ENCODE measurements around the gene GOT2. TPM values are rescaled to one million over a fixed set of nuclear protein-coding genes. Genes with fewer than 3 reads are reported as not detected.
"Not testable (repeated sequence)": the region's sequence is repeated elsewhere in the genome, so short reads cannot be mapped to it uniquely, and the experiment has no call there.

Gene GOT2
- total RNA-seq, 4 donors from 2014 or later, result 64.1 to 108 (median 92.6) TPM

GRCh38 chr16:58741976-58742375 lies 7.9 kb upstream of the GOT2 start:
- intact Hi-C loops (cut with DNase I), result no loop called here
- no peaks in the 10 kb centered on the region for H3K27me3 ChIP-seq
- H3K4me3 ChIP-seq, result no peak overlapping the region
- no peaks in the 10 kb centered on the region for H3K36me3 ChIP-seq
- H3K9me3 ChIP-seq, result no peaks in the 10 kb centered on the region
- H3K4me1 ChIP-seq, result no peaks in the 10 kb centered on the region
- TF ChIP-seq CTCF (IDR thresholded peaks at IDR 0.05) (no peak), EP300 (IDR thresholded peaks at IDR 0.05) (no peak), POLR2AphosphoS5 (IDR thresholded peaks at IDR 0.05) (no peak), POLR2A (IDR thresholded peaks at IDR 0.05; ENCODE audit: low read depth) (no peak)
- no peak overlapping the region for H3K27ac ChIP-seq (replicated peaks in 1 of 4)
- DNase-seq (ENCODE audit: extremely low spot score), result no peak

- TF ChIP-seq POLR2A (IDR thresholded peaks at IDR 0.05; ENCODE audit: low read depth), result no peak
- no peak for TF ChIP-seq POLR2AphosphoS5 (IDR thresholded peaks at IDR 0.05)
- no peak for TF ChIP-seq EP300 (IDR thresholded peaks at IDR 0.05)
- TF ChIP-seq CTCF (IDR thresholded peaks at IDR 0.05), result no peak
- 82% methylated on average over 3 of the region's 3 CpGs for WGBS
- no peaks in the 10 kb centered on the region for H3K9me3 ChIP-seq
- H3K27ac ChIP-seq (replicated peaks in 1 of 4), result no peak overlapping the region
- no peaks in the 10 kb centered on the region for H3K27me3 ChIP-seq
- H3K4me3 ChIP-seq, result no peak overlapping the region
- H3K4me1 ChIP-seq, result no peaks in the 10 kb centered on the region
- intact Hi-C loops (cut with DNase I), result no loop called here
- H3K36me3 ChIP-seq, result no peaks in the 10 kb centered on the region
- DNase-seq (ENCODE audit: extremely low spot score), result no peak
Observed at GRCh38 chr16:58741166-58741565, 7.0 kb upstream of the GOT2 start.

- 82% methylated on average over 5 of the region's 5 CpGs for WGBS
- Histone ChIP-seq H3K4me1 (peaks cover 5 to 8% (median 7%) of the 10 kb centered on the region in 4 donors), H3K9me3 (no peaks in the 10 kb centered on the region), H3K36me3 (no peaks in the 10 kb centered on the region), H3K27ac (replicated peaks in 1 of 4) (no peak overlapping the region), H3K4me3 (no peak overlapping the region), H3K27me3 (no peaks in the 10 kb centered on the region)
- no peak for TF ChIP-seq POLR2AphosphoS5 (IDR thresholded peaks at IDR 0.05)
- TF ChIP-seq EP300 (IDR thresholded peaks at IDR 0.05), result no peak
- TF ChIP-seq CTCF (IDR thresholded peaks at IDR 0.05), result no peak
- no peak for TF ChIP-seq POLR2A (IDR thresholded peaks at IDR 0.05; ENCODE audit: low read depth)
- no peak for DNase-seq (ENCODE audit: extremely low spot score)
- intact Hi-C loops (cut with DNase I), result no loop called here
Observed at GRCh38 chr16:58738672-58739296, 4.7 kb upstream of the GOT2 start.

- 87% methylated on average over 3 of the region's 3 CpGs for WGBS
Observed at GRCh38 chr16:58736341-58736740, 2.2 kb upstream of the GOT2 start.

GRCh38 chr16:58734459-58734787 lies 307 bp upstream of the GOT2 start:
- H3K9me3 ChIP-seq, result no peaks in the 10 kb centered on the region
- intact Hi-C loops (cut with DNase I), result loop anchor here (5.0 kb wide), 1 partner anchor 37 kb away; no protein-coding TSS in a partner anchor
- peaks cover 39 to 48% (median 45%) of the 10 kb centered on the region in 4 donors for H3K4me1 ChIP-seq
- no peaks in the 10 kb centered on the region for H3K36me3 ChIP-seq
- H3K27ac ChIP-seq (replicated peaks in 1 of 4), result peak overlapping the region; percentile 87 to 91 (median 90)
- TF ChIP-seq EP300 (IDR thresholded peaks at IDR 0.05), result no peak
- TF ChIP-seq CTCF (IDR thresholded peaks at IDR 0.05), result no peak
- TF ChIP-seq POLR2AphosphoS5 (IDR thresholded peaks at IDR 0.05), result no peak
- no peak for TF ChIP-seq POLR2A (IDR thresholded peaks at IDR 0.05; ENCODE audit: low read depth)
- 32% methylated on average over 8 of the region's 8 CpGs for WGBS
- peak overlapping the region; percentile 74 to 93 (median 90) for H3K4me3 ChIP-seq
- no peaks in the 10 kb centered on the region for H3K27me3 ChIP-seq
- no peak for DNase-seq (ENCODE audit: extremely low spot score)

More at GRCh38 chr16:58736341-58736740, 2.2 kb upstream of the GOT2 start:
- peaks cover 19 to 30% (median 28%) of the 10 kb centered on the region in 4 donors for H3K4me1 ChIP-seq
- H3K4me3 ChIP-seq; H3K27ac ChIP-seq (replicated peaks in 1 of 4); H3K27me3 ChIP-seq; H3K36me3 ChIP-seq; DNase-seq (ENCODE audit: extremely low spot score); intact Hi-C loops (cut with DNase I); H3K9me3 ChIP-seq: not testable (repeated sequence)

Data from esophagus muscularis mucosa (tissue), 4 donors.